CD4-positive, alpha-beta T cell treated with Interferon alpha-2 for 1 hour (primary cell): Measurements from ENCODE around the gene OTP.
"Not testable (repeated sequence)": the region's sequence is repeated elsewhere in the genome, so short reads cannot be mapped to it uniquely, and the experiment has no call there.

Source experiments
- DNase-seq, 2 donors: peaks; one replicate each; pipeline ENCODE4 v3.0.0-alpha.2; 2020 to 2022

The OTP gene

DNA sequence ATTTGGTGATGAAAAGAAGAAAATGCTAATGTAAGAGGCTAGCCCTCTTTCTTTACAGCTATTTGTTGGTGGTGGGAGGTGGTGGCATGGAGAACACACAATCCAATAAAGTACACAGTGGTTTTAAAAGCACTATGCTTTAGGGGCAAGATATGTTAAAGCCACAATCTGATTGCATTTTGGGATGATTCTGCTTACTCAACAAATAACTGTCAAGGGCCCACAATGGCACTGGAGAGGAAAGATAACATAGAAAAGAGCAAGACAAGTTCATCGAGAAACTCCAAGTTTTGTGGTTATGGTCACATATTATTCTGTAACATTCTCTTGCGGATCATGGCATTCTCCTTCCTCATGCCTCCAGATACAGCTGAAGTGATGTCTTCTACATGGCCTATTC, 38.8 kb downstream of the OTP start:
- no peak for DNase-seq

DNA sequence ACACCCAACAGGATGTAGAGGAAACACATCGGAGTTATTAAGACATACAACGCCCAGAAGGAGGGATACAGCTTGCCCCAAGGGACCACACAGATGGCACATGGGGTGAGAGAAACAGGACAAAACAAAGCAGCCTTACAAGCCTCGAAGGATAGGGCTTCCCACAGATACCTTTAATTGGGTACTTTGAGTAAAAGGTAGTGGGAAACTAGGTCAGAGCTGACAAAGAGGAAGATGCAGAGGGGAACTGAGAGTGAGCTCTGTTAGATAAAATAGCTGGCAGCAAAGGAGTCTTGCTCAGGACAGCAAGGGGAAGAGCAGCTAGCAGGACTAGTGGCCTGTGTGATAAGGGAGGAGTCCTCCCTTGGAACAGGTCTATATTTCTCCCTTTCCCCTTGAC, 48.2 kb downstream of the OTP start:
- DNase-seq: no peak

GRCh38 chr5:77588175-77588574, 50.3 kb downstream of the OTP start:
- DNase-seq: no peak

GRCh38 chr5:77586101-77586500, 52.4 kb downstream of the OTP start:
- no peak for DNase-seq

- DNase-seq: not testable (repeated sequence)
Measured at GRCh38 chr5:77582143-77582542, 56.4 kb downstream of the OTP start.
